CD8-positive, alpha-beta memory T cell (primary cell): ENCODE data around the gene SRP68. TPM values are rescaled to one million over a fixed set of nuclear protein-coding genes. Genes with fewer than 3 reads are reported as not detected.

Source experiments
- CTCF ChIA-PET: fragments of 350-600 bp; sonication (Branson Sonifier 250); formaldehyde crosslinking; loops from one replicate; lab custom pipeline; 2021; ENCODE audit warnings: antibody characterized with exemption; lab: Charles Lee
- POLR2A ChIA-PET: fragments of 350-600 bp; sonication (Branson Sonifier 250); formaldehyde crosslinking; loops from one replicate; lab custom pipeline; 2021; ENCODE audit warnings: antibody characterized with exemption; lab: Charles Lee
- DNase-seq, 5 donors: peaks; one replicate each; pipeline versions ENCODE4 v3.0.0 to v3.0.0-alpha.2; 2020 to 2022; ENCODE audit warnings: mixed read lengths in 1 of 5
- H3K27ac ChIP-seq: one replicate; pipeline ENCODE4 v1.7.0; 2013; ENCODE audit warnings: low read depth, mild to moderate bottlenecking, low read length, moderate library complexity
- H3K27me3 ChIP-seq: 2 replicates; pipeline ENCODE4 v1.7.0; 2013; ENCODE audit warnings: low read length, mild to moderate bottlenecking; ENCODE audit not compliant: insufficient read depth, poor library complexity, severe bottlenecking
- H3K36me3 ChIP-seq: 2 replicates; pipeline ENCODE4 v1.7.0; 2013; ENCODE audit warnings: mild to moderate bottlenecking, low read length, moderate library complexity; ENCODE audit not compliant: insufficient read depth
- H3K4me1 ChIP-seq: 2 replicates; pipeline ENCODE4 v1.7.0; 2013; ENCODE audit warnings: mild to moderate bottlenecking, low read length, moderate library complexity; ENCODE audit not compliant: insufficient read depth
- H3K4me3 ChIP-seq: 2 replicates; pipeline ENCODE4 v1.7.0; 2013; ENCODE audit warnings: mild to moderate bottlenecking, low read length
- H3K9me3 ChIP-seq: 2 replicates; pipeline ENCODE4 v1.7.0; 2013; ENCODE audit warnings: mild to moderate bottlenecking, low read length
- H3K27ac Mint-ChIP-seq, 8 donors: one replicate each; pipeline ENCODE4 v1.8.0; 2020 to 2021; ENCODE audit warnings: mixed read lengths in 8 of 8, mild to moderate bottlenecking in 6 of 8, inconsistent platforms in 3 of 8, moderate library complexity in 3 of 8
- H3K27me3 Mint-ChIP-seq, 2 donors: one replicate each; pipeline ENCODE4 v1.8.0; 2020 to 2021; ENCODE audit warnings: mixed read lengths in 2 of 2, mild to moderate bottlenecking in 1 of 2, moderate library complexity in 1 of 2
- H3K36me3 Mint-ChIP-seq, 3 donors: one replicate each; pipeline ENCODE4 v1.8.0; 2020 to 2021; ENCODE audit warnings: mixed read lengths in 3 of 3, inconsistent platforms in 1 of 3, mild to moderate bottlenecking in 1 of 3
- H3K4me1 Mint-ChIP-seq, 3 donors: one replicate each; pipeline ENCODE4 v1.8.0; 2020 to 2021; ENCODE audit warnings: mixed read lengths in 3 of 3, inconsistent platforms in 1 of 3, mild to moderate bottlenecking in 1 of 3
- H3K4me3 Mint-ChIP-seq, 7 donors: one replicate each; pipeline ENCODE4 v1.8.0; 2020 to 2021; ENCODE audit warnings: mixed read lengths in 7 of 7, mild to moderate bottlenecking in 6 of 7, moderate library complexity in 4 of 7, inconsistent platforms in 2 of 7
- H3K9me3 Mint-ChIP-seq, 5 donors: one replicate each; pipeline ENCODE4 v1.8.0; 2020 to 2022; ENCODE audit warnings: mixed read lengths in 5 of 5, mild to moderate bottlenecking in 3 of 5, moderate library complexity in 2 of 5, inconsistent platforms in 1 of 5
- polyA plus RNA-seq: library from polyadenylated mRNA; unstranded; fragments of 300-500 nt; fragmentation: Illumina TruSeq; gene quantifications from one replicate; pipeline ENCODE4 v1.2.3, GENCODE V29; 2021
- total RNA-seq, 2 experiments: library from RNA; stranded (reverse); gene quantifications; one replicate each; pipeline ENCODE4 v1.2.3, GENCODE V29; 2021

Gene SRP68
- total and polyA plus RNA-seq, 3 experiments from 2014 or later = 80.4 to 123 (median 120) TPM

DNA sequence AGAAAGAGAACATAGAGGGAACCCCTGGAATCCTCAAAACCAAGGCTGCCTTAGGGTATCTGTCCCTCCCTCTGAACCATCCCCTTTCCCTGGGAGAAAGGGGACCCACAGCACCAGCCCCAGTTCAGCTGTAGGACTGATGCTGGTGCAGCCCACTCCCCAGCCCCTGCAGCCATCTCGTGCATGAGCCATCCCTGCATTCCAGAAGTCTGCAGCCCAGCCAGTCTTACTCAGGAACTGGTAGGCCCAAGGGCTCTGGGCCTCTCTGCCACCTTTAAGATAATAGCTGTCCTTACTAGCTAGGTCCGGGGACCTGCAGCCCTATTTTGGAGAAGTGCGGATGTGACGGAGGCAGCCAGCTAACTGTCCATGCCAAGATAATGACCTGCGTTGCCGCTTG is 39.2 kb downstream of the SRP68 start:
- H3K9me3 ChIP-seq = no peaks in the 10 kb centered on the region

DNA sequence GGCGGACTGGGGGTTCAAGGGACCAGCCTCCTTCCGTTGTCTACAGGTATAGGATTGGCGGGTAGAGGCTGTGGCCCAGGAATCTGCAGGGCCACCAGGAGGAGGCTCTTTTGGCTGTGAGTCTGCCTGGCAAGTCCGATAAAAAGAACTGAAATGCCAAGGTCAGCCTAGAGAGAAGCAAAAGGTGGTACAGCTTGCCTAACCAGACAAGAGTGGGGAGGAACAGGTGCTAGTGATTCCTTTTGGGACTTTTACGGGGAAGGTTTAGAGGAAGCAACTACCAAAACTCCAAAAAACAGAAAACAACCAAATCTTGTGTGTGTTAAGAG is 39.6 kb downstream of the SRP68 start:
- ChIA-PET CTCF (interaction anchor here (1.5 to 2.4 kb wide), 2 partner anchors 13 to 18 kb away, joined by 4 to 9 read pairs; no protein-coding TSS in a partner anchor), POLR2A (interaction anchor here (0.5 kb wide), 1 partner anchor 67 kb away, joined by 5 read pairs; no protein-coding TSS in a partner anchor)
- DNase-seq = no peak
- H3K36me3 Mint-ChIP-seq = peaks cover 0 to 1% (median 0%) of the 10 kb centered on the region in 3 donors
- peaks cover 14 to 25% (median 17%) of the 10 kb centered on the region in 3 donors for H3K4me1 Mint-ChIP-seq
- peak overlapping the region in 1 of 8 donors; percentile 23 for H3K27ac Mint-ChIP-seq
- H3K36me3 ChIP-seq = no peaks in the 10 kb centered on the region
- H3K9me3 Mint-ChIP-seq = no peaks in the 10 kb centered on the region
- peaks cover 17% of the 10 kb centered on the region for H3K4me1 ChIP-seq
- H3K4me3 ChIP-seq = no peak overlapping the region
- no peak overlapping the region for H3K27ac ChIP-seq
- H3K27me3 Mint-ChIP-seq = peaks cover 0 to 1% of the 10 kb centered on the region in 2 donors
- no peaks in the 10 kb centered on the region for H3K9me3 ChIP-seq
- no peaks in the 10 kb centered on the region for H3K27me3 ChIP-seq
- H3K4me3 Mint-ChIP-seq = no peak overlapping the region

More for the DNA sequence above, 39.2 kb downstream of the SRP68 start:
- no peaks in the 10 kb centered on the region for H3K9me3 Mint-ChIP-seq
- DNase-seq = no peak
- H3K36me3 ChIP-seq = no peaks in the 10 kb centered on the region
- no peak overlapping the region for H3K27ac ChIP-seq
- H3K4me1 Mint-ChIP-seq = peaks cover 14 to 25% (median 17%) of the 10 kb centered on the region in 3 donors
- peaks cover 0 to 4% (median 0%) of the 10 kb centered on the region in 3 donors for H3K36me3 Mint-ChIP-seq
- H3K27me3 ChIP-seq = no peaks in the 10 kb centered on the region
- peaks cover 0 to 1% of the 10 kb centered on the region in 2 donors for H3K27me3 Mint-ChIP-seq
- H3K4me3 ChIP-seq = no peak overlapping the region
- CTCF ChIA-PET = interaction anchor here (1.5 to 2.4 kb wide), 2 partner anchors 13 to 19 kb away, joined by 4 to 9 read pairs; no protein-coding TSS in a partner anchor
- no peak overlapping the region for H3K4me3 Mint-ChIP-seq
- POLR2A ChIA-PET = interaction anchor here (0.5 kb wide), 1 partner anchor 68 kb away, joined by 5 read pairs; no protein-coding TSS in a partner anchor
- H3K27ac Mint-ChIP-seq = no peak overlapping the region
- H3K4me1 ChIP-seq = peaks cover 17% of the 10 kb centered on the region

DNA sequence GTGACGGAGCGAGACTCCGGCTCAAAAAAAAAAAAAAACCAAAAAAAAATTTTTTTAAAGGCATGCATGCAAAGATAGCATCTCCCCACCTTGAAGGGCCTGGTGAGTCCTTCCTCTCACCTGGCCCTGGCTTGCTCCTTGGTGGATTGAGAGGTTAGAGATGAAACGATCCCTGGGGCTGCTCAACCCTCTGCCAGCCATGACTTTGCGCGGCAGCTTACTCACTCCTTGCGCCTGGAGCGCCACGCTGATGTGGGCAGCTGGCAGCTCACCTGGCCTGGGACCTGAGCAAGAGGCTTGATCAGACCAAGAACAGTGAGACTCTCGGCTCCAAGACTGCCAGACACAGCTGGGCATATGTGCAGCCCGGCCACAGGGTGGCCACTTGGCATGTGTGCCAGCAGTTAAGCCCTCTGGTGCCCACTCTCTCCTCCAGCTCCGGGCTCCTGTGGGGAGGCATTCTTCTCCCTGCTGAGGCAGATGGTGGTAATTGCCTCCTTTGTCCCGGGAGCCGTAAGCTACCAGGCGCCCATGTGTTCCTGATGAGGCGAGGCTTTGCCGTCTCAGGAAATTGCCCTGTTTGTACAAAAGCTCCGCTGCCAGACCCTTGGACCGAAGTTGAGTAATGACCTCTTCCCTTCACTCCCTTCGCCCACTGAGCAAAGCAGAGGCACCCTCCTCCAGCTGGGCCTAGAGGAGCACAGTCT is 40.1 kb downstream of the SRP68 start:
- H3K4me1 ChIP-seq = peaks cover 17% of the 10 kb centered on the region
- peaks cover 0 to 1% of the 10 kb centered on the region in 2 donors for H3K27me3 Mint-ChIP-seq
- no peaks in the 10 kb centered on the region for H3K36me3 Mint-ChIP-seq
- POLR2A ChIA-PET = interaction anchor here (0.6 kb wide), 1 partner anchor 235 kb away, joined by 4 read pairs; no protein-coding TSS in a partner anchor
- H3K9me3 Mint-ChIP-seq = no peaks in the 10 kb centered on the region
- no peaks in the 10 kb centered on the region for H3K9me3 ChIP-seq
- H3K27ac Mint-ChIP-seq = peak overlapping the region in 1 of 8 donors; percentile 23
- no peak overlapping the region for H3K4me3 ChIP-seq
- CTCF ChIA-PET = interaction anchor here (1.0 to 2.4 kb wide), 3 partner anchors 14 to 265 kb away, joined by 3 to 9 read pairs (median 4); no protein-coding TSS in a partner anchor
- DNase-seq = no peak
- no peak overlapping the region for H3K27ac ChIP-seq
- H3K4me3 Mint-ChIP-seq = no peak overlapping the region
- H3K27me3 ChIP-seq = no peaks in the 10 kb centered on the region
- peaks cover 14 to 25% (median 17%) of the 10 kb centered on the region in 3 donors for H3K4me1 Mint-ChIP-seq
- H3K36me3 ChIP-seq = no peaks in the 10 kb centered on the region

DNA sequence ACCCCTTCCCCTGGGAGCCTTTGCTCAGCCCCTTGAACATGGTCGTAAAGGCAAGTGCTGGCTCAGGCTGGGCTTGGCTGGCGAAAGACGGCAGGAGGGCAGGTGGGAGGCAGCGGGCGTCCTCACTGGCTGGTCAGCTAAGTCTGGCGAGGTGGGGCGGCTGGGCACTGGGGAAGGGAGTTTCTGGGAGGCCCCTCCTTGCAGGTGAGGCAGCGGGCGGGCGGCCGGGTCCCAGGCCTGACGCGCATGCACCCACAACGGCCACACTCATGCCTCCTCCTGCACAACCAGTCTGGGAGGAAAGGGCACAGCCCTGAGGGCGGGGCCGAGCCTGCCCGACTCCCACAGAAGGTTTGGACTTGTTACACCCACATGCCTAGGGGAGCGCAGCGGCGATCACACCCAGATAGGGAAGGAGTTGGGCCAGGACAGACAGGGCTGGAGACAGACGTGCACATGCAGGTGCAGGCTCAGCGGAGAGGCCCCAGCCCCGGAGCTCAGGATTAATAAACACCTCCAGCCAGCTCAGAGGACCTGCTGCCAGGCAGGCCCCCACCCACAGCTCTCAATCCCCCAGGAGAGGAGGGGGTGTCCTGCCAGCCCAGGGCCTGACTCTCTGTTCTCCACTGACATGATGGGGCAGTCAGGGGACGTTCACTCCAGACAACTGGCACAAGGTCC is 45.0 kb downstream of the SRP68 start, which contains the start of gene EVPL:
Gene EVPL, minus strand, starts transcription at position 148 of the 681 bp plus-strand sequence. Its CDS starts 108 bp downstream, at position 40.
- H3K36me3 ChIP-seq = no peaks in the 10 kb centered on the region
- no peaks in the 10 kb centered on the region for H3K27me3 ChIP-seq
- H3K9me3 Mint-ChIP-seq = no peaks in the 10 kb centered on the region
- no peak for DNase-seq
- H3K4me1 ChIP-seq = peaks cover 17% of the 10 kb centered on the region
- H3K27ac Mint-ChIP-seq = peak within 1 kb of the TSS in 1 of 8 donors; percentile 17
- H3K27me3 Mint-ChIP-seq = no peaks in the 10 kb centered on the region
- ChIA-PET CTCF (interaction anchor here (0.6 to 1.6 kb wide), 3 partner anchors 8 to 428 kb away, joined by 3 to 5 read pairs (median 3); no protein-coding TSS in a partner anchor), POLR2A (no interaction called here)
- H3K4me3 ChIP-seq = no peak within 1 kb of the TSS
- H3K9me3 ChIP-seq = no peaks in the 10 kb centered on the region
- H3K27ac ChIP-seq = no peak within 1 kb of the TSS
- H3K4me3 Mint-ChIP-seq = no peak within 1 kb of the TSS
- peaks cover 14 to 19% (median 14%) of the 10 kb centered on the region in 3 donors for H3K4me1 Mint-ChIP-seq
- H3K36me3 Mint-ChIP-seq = no peaks in the 10 kb centered on the region

DNA sequence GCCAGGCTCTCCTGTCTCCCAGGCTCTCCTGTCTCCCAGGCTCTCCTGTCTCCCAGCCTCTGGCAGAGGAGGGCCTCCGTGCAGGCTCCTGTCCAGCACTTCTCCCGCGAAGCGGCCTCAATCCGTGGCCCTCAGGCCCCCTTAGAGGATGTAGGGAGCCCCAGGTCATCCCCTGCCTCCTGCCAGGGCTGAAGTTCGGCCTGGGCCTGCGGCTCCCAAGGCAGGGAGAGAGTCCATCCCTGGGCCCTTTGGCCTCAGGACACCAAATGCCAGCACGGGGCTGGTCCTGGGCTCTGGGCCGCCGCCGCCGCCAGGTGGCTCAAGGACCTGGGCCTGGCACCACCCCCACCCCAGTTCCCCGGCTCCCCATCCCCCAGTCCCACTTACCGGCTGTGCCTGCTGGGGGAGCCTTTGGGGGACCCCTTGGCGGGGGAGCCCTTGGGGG is 45.6 kb downstream of the SRP68 start:
- no peaks in the 10 kb centered on the region for H3K9me3 ChIP-seq
- H3K4me3 Mint-ChIP-seq = no peak overlapping the region
- H3K36me3 Mint-ChIP-seq = no peaks in the 10 kb centered on the region
- H3K27ac Mint-ChIP-seq = no peak overlapping the region
- H3K4me3 ChIP-seq = no peak overlapping the region
- no peak overlapping the region for H3K27ac ChIP-seq
- H3K27me3 ChIP-seq = no peaks in the 10 kb centered on the region
- ChIA-PET POLR2A (no interaction called here), CTCF (interaction anchor here (1.6 kb wide), 1 partner anchor 13 kb away, joined by 5 read pairs; no protein-coding TSS in a partner anchor)
- DNase-seq = no peak
- no peaks in the 10 kb centered on the region for H3K27me3 Mint-ChIP-seq
- H3K4me1 ChIP-seq = peaks cover 17% of the 10 kb centered on the region
- no peaks in the 10 kb centered on the region for H3K36me3 ChIP-seq
- peaks cover 14 to 19% (median 14%) of the 10 kb centered on the region in 3 donors for H3K4me1 Mint-ChIP-seq
- H3K9me3 Mint-ChIP-seq = no peaks in the 10 kb centered on the region

DNA sequence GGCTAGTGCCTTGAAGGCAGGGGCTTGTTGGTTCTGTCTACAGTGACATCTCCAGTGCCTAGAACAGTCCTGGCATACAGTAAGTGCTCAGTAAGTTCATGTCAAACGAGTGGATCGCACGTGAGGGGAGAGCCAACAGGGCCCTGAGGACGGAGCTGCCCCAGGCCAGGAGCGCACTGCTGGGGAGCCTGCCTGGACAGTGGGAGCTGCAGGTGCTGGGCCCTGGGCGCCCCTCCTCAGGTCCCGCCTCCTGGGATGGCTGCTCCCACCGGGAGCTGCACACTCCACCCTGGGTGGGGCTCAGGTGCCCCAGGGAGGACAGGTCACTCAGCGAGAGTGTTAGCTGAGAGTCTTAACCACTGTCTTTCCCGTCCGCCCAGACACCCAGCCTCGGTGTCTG is 47.0 kb downstream of the SRP68 start:
- Mint-ChIP-seq H3K4me3 (no peak overlapping the region), H3K27ac (no peak overlapping the region), H3K27me3 (no peaks in the 10 kb centered on the region), H3K36me3 (no peaks in the 10 kb centered on the region), H3K4me1 (peaks cover 14 to 19% (median 14%) of the 10 kb centered on the region in 3 donors), H3K9me3 (no peaks in the 10 kb centered on the region)
- Histone ChIP-seq H3K27ac (no peak overlapping the region), H3K4me3 (no peak overlapping the region), H3K4me1 (peaks cover 17% of the 10 kb centered on the region), H3K36me3 (no peaks in the 10 kb centered on the region), H3K27me3 (no peaks in the 10 kb centered on the region), H3K9me3 (no peaks in the 10 kb centered on the region)
- ChIA-PET POLR2A (interaction anchor here (0.7 to 1.1 kb wide), 2 partner anchors 11 to 51 kb away, joined by 3 to 7 read pairs; no protein-coding TSS in a partner anchor), CTCF (no interaction called here)
- DNase-seq = no peak

DNA sequence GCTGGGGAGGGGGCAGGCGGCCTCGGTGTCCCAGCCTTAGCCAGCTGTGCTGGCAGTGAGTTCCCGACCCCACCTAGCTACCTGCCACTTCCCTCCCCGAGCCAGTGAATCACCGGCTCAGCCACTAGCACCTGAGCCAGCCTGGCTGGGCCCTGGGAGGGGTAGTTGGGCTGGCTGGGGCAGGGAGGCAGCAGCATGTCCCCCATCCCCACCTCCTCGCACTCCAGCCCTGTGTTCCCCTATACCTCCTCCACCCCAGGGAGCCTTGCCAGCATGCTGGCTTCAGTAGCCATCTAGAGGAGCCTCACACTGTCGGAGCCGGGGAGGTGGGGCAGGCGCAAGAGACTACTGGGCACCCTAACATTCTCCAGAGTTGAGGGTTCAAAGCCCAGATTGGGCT is 48.0 kb downstream of the SRP68 start:
- no peak overlapping the region for H3K4me3 ChIP-seq
- no peaks in the 10 kb centered on the region for H3K36me3 ChIP-seq
- no peaks in the 10 kb centered on the region for H3K27me3 ChIP-seq
- ChIA-PET CTCF (no interaction called here), POLR2A (no interaction called here)
- DNase-seq = no peak
- no peaks in the 10 kb centered on the region for H3K9me3 Mint-ChIP-seq
- no peak overlapping the region for H3K27ac ChIP-seq
- peaks cover 9% of the 10 kb centered on the region for H3K4me1 ChIP-seq
- peaks cover 6 to 11% (median 8%) of the 10 kb centered on the region in 3 donors for H3K4me1 Mint-ChIP-seq
- H3K4me3 Mint-ChIP-seq = no peak overlapping the region
- no peaks in the 10 kb centered on the region for H3K9me3 ChIP-seq
- H3K27me3 Mint-ChIP-seq = no peaks in the 10 kb centered on the region
- no peaks in the 10 kb centered on the region for H3K36me3 Mint-ChIP-seq
- no peak overlapping the region for H3K27ac Mint-ChIP-seq
